ENCODE data around the gene LPA.
"Not testable (repeated sequence)": the region's sequence is repeated elsewhere in the genome, so short reads cannot be mapped to it uniquely, and the experiment has no call there.

DNA sequence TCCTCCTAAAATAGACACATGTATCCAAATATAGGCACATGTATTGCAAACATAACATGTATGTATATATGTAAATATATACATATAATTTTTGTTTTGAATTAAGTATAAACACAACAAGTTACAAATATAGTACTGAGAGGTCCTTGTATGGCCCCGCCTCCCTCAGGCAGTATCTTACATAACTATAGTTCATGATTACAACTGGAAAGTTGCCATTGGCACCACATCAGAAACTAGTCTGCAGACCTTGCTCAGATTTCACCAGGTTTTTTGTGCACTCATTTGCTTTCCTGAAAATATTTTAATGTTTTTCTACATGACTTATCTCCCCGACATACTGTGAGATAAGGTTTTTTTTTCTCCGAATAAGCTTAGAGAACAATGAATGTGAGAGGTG, 32.8 kb upstream of the LPA start:
- TF ChIP-seq, protein P1, sequence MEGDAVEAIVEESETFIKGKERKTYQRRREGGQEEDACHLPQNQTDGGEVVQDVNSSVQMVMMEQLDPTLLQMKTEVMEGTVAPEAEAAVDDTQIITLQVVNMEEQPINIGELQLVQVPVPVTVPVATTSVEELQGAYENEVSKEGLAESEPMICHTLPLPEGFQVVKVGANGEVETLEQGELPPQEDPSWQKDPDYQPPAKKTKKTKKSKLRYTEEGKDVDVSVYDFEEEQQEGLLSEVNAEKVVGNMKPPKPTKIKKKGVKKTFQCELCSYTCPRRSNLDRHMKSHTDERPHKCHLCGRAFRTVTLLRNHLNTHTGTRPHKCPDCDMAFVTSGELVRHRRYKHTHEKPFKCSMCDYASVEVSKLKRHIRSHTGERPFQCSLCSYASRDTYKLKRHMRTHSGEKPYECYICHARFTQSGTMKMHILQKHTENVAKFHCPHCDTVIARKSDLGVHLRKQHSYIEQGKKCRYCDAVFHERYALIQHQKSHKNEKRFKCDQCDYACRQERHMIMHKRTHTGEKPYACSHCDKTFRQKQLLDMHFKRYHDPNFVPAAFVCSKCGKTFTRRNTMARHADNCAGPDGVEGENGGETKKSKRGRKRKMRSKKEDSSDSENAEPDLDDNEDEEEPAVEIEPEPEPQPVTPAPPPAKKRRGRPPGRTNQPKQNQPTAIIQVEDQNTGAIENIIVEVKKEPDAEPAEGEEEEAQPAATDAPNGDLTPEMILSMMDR (IDR thresholded peaks at IDR 0.05; ENCODE audit: low read depth, low read length) = not testable (repeated sequence)
- TF ChIP-seq MYC (IDR thresholded peaks at IDR 0.05; ENCODE audit: low read depth, low read length) = not testable (repeated sequence)
- TF ChIP-seq, protein P2, sequence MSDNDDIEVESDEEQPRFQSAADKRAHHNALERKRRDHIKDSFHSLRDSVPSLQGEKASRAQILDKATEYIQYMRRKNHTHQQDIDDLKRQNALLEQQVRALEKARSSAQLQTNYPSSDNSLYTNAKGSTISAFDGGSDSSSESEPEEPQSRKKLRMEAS (IDR thresholded peaks at IDR 0.05; ENCODE audit: low read depth, low read length) = not testable (repeated sequence)

Data from NB4 (cell line).